ENCODE data around the gene MRPL43.
"Not testable (repeated sequence)": the region's sequence is repeated elsewhere in the genome, so short reads cannot be mapped to it uniquely, and the experiment has no call there.

MRPL43 gene

DNA sequence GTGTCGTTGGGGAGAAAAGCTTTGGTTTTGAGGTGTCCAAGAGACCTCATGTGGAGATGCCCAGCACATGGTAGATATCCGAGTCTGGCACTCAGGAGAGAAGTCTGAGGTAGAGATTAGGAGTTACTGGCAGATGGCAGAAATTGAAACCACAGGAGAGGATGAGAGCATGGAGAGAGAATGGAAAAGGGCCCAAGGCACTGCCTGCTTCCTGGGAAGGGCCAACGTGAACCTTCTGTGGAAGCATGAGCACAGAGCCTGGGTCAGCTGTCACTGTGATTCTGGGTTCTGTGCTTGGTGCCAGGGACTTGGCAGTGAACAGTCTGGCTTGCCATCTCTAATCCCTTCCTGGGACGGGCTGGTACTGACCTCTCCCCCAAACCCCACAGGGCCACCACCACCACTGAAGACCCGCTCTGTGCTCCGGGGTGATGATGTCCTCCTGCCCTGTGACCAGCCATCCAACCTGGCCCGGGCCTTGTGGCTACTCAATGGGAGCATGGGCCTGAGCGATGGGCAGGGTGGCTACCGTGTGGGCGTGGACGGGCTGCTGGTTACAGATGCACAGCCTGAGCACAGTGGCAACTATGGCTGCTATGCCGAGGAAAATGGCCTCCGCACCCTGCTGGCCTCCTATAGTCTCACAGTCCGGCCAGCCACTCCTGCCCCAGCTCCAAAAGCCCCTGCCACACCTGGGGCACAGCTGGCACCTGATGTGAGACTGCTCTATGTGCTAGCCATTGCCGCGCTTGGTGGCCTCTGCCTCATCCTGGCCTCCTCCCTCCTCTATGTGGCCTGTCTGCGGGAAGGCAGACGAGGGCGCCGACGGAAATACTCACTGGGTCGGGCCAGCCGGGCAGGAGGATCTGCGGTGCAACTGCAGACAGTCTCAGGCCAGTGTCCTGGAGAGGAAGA, 4.1 kb downstream of the MRPL43 start:
- DNase-seq = peak in 2 of 14 donors; percentile 16 to 91

GRCh38 chr10:100981178-100981772, 6.0 kb downstream of the MRPL43 start:
- DNase-seq = no peak

DNA sequence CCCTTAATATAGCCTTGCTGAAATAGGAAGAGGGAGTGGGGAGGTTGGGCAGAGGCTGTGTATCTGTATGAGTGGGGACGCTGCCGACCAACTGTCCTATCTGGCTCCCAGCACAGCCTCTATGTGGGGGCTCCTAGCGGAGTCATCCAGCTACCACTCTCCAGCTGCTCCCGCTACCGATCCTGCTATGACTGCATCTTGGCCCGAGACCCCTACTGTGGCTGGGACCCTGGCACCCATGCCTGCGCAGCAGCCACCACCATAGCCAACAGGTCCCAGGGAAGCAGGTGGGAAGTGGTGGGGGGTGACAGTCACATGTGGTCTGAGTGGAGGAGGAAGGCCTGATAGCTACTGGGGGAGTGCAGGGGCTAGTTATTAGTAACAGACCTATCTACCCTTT, 6.6 kb downstream of the MRPL43 start:
- DNase-seq = no peak

DNA sequence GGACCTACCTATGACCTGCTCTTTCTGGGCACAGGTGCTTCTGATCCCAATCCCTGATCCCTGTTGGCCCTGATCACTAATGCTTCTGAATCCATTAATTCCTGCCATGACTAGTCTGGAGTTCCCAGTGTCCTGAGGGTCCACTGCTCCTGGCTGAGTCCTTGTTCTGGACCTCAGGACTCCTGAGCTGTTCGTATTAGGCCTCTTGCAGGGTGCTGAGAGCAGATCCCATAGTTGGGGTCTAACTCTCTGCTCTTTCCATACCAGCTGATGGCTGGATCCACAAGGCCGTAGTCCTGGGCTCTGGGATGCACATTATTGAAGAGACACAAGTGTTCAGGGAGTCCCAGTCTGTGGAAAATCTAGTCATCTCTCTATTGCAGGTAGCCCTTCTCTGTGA, 7.0 kb downstream of the MRPL43 start:
- no peak for DNase-seq

DNA sequence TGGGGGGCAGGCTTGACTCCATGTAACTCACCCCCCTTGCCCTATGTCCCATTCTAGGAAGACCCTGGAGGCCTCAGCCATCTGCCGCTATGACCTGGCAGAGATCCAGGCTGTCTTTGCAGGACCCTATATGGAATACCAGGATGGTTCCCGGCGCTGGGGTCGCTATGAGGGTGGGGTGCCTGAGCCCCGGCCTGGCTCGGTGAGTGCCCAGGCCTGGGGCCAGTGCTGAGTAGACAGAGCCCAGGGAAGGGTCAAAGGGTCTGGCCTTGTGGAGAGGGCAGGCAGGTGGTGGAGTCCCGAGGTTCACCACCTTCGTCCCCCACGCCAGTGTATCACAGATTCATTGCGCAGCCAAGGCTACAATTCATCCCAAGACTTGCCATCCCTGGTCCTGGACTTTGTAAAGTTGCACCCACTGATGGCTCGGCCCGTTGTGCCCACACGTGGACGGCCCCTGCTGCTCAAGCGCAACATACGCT, 7.5 kb downstream of the MRPL43 start:
- DNase-seq = no peak

GRCh38 chr10:100978901-100979195, 8.4 kb downstream of the MRPL43 start:
- DNase-seq = no peak

DNA sequence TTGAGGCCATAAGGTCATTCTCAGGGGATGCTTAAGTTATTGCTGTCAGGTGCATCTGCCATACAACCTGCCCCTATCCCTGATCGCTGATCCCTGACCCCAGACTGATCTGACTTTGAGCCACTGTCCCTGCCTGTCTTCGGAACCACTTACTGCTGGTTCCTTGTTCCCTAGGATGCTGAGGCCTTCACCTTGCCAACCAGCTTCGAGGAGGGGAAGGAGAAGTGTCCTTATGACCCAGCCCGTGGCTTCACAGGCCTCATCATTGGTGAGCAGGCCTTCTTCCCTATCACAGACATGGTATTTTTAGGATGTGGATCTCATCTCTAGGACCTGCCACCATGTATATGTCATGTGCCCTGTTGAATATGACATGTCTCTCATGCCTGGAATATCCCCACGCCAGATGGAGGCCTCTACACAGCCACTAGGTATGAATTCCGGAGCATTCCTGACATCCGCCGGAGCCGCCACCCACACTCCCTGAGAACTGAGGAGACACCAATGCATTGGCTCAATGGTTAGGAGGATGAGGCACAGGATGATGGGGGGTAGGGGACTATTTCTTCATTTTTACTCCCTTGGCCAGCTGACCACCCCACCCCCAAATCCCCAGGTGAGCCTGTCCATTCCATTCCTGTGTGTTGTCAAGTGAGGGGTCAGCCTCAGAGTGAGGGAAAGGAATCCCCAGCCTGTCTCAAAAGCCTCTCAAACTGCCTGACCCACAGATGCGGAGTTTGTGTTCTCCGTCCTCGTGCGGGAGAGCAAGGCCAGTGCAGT, 9.0 kb downstream of the MRPL43 start:
- no peak for DNase-seq

DNA sequence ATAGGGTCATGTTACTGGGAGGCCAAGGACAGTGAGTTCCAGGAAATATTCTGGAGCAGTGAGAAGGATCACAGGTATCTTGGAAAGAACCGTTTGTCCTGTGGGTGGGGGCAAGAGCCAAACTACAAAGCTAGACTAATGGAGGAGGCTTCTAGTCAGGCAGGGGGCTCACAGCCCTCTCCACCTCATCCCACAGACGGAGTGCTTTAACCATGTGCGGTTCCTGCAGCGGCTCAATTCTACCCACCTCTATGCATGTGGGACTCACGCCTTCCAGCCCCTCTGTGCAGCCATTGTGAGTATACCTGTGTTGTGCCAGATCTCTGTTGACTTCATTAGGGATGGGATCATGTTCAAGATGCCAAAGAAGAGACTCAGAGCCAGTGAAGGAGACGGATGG, 9.9 kb downstream of the MRPL43 start:
- no peak for DNase-seq

- no peak for DNase-seq
These were observed 10.4 kb downstream of the MRPL43 start for GRCh38 chr10:100976906-100977305.

GRCh38 chr10:100975397-100975796, 11.9 kb downstream of the MRPL43 start:
- DNase-seq = not testable (repeated sequence)

GRCh38 chr10:100972904-100973535, 14.3 kb downstream of the MRPL43 start:
- no peak for DNase-seq

DNA sequence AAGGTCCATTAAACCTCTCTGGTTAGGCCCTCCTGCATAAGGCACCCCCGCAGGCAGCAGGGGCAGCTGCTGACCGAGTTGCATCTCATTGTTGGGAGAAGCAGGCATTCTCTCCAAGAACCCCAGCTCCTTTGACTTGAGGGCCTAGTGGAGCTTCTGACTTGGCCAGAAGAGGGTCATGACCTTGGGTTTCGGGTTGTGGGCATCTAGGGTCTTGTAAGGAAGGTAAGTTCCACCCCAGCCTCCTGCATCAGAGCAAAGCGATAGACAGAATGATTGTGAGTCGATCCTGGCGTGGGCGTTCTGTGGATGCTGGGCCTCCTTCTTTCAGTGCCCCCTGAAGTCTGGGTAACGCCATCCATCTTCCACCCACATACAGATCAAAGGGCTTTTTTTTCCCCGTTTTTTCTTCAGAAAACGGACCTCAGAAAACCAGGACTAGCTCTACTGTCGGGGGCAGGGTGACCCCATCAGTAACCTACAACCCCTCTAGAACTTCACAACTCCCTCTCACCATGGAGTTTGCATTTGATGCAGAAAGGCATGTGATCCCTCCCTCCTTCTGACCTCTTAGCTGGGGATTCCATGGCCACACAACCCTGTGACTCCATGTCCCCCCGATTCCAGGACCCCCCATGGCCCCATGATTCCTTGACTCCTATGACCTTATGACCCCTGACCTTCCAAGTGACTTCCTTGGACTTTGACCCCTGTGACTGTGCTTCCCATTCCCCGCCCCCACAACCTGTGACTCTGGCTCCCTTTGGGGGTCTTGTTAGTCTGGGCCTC, 15.0 kb downstream of the MRPL43 start:
- no peak for DNase-seq

DNA sequence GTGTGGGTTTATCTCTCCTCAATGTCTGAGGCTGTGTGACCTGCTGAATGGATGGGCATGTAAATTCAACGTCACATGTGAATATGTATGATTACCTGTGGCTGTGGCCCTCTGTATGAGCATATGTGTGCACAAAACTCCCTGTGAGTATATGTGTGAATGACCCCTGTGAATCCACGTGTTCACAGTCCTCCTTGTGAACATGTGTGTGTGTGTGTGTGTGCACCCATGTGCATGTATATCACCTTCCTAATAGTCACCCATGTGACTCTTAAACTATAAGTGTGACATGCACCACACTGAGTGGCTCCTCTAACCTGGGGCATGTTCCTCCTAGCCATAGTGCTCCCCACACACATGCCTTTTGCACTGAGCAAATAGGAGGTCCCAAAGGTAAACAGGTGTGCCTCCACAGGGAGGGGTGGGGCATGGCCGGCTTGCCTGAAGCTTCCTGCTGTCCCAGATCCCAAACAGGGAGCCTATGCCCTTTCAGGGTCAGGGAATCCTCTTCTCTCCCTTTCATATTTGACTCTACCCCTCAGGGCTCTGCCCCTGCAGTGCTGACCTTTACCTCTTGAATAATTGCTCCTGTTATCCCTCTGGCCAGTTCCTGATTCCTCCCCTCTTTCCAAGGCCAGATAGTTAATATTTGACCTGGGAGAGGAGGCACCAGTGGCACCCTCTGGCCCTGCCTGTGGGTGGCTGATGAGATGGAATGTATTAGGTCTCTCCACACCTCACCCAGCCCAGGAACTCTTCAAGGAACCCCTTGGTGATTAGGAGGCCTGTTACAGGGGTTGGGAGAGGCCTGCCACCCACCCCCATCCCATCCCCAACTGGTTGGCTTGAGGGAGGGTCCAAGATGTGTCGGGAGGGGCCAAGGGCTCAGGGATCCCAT, 16.1 kb downstream of the MRPL43 start:
- no peak for DNase-seq

GRCh38 chr10:100970076-100970913, 17.0 kb downstream of the MRPL43 start:
- DNase-seq = peak in 1 of 14 donors; percentile 38

DNA sequence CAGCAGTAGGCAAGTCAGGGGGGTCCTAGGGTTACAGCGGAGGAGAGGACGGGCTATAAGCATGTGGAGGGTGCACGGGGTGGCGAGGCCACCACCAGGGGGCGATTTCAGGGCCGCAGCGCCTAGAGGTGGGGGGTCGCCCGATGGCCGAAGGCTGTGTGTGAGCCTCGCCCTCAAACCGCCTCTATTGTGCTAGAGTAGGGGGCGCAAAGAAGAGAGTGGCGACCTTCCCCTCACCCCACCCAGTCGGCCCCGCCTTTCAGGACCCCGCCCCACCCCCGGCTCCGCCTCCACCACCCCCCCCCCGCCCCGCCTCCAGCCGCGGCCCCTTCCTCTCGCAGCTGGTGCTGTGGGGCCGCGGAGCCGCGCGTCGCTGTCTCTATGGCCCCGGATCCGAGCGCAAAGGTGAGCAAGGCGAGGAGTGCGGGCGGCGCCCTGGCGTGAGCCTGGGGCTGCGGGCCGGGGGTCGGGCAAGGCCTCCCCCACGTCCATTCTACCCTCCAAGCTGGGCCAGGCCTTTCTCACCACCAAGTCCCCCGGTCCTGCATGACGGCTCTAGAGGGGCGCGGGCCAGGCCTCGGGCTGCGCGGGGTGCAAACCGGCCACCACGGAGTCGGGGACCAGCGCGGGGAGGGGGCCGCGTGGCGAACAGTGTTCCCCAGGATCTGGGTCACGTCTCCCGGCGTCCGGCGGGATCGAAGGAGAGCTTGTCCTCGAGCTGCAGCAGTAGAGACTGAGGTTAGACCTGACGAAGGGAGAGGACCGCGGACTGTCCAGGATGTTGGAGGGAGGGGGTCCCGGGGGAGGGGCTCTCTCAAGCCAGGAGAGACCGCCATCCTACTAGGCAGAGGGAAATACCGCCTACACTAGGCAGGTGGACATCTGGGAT, 17.9 kb downstream of the MRPL43 start, which contains the start of gene SEMA4G:
Gene SEMA4G, plus strand, starts transcription at position 318 of the 889 bp plus-strand sequence. CDS start 3,409 bp downstream, outside the sequence.
- peak in 5 of 14 donors; percentile 20 to 61 (median 32) for DNase-seq

GRCh38 chr10:100968863-100969186, 18.5 kb downstream of the MRPL43 start:
- no peak for DNase-seq

- DNase-seq = no peak
These were observed 19.1 kb downstream of the MRPL43 start for GRCh38 chr10:100968062-100968736.

DNA sequence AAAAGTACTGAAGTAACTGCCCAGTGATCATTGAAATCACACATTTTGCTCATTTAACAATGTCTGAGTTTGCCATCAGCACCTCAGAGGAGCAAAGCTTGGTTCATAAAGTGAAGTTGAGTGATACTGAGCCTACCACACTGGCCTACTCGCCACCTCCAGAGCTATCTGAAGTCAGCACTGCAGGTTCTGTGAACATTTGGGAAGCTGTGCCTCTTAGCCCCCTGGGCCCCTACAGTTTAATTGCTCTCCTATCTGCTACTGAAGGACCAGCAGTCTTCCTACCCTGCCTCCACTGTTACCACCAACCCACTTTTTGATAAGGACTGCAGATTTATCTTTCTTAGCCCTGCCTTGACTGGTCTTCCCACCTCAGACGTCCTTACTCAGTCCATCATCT, 20.0 kb downstream of the MRPL43 start:
- DNase-seq = no peak

Measured in C1 segment of cervical spinal cord (tissue), 14 donors.